ENCODE measurements around the gene SCGB1C1.
"Not testable (repeated sequence)": the region's sequence is repeated elsewhere in the genome, so short reads cannot be mapped to it uniquely, and the experiment has no call there.

SCGB1C1 gene

DNA sequence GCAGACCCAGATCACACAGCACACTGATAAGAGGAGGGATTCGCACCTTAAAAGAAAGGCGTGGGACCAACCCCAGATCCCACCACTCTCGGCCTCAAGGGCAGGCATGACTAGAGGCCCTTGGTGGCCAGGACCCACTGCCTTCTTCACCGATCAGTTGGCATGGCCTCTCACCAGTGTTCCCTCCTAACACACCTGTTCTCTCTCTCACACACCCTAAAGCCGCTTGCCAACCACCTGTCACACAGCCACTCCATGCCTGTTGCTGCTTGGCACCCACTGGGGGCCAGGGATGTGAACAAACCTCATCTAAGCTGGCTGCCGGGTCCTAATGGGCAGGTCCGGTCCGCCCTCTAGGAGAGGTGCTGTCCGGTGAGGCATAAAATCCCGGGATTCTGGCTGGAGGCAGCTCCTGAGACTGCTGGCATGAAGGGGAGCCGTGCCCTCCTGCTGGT lies at the start of gene SCGB1C1:
TSS of gene SCGB1C1 (plus strand) at position 405 of the 455 bp plus-strand sequence. CDS start at position 427, 22 bp downstream.
- DNase-seq, result not testable (repeated sequence)

GRCh38 chr11:180242-180641 lies 12.6 kb upstream of the SCGB1C1 start:
- not testable (repeated sequence) for DNase-seq

DNA sequence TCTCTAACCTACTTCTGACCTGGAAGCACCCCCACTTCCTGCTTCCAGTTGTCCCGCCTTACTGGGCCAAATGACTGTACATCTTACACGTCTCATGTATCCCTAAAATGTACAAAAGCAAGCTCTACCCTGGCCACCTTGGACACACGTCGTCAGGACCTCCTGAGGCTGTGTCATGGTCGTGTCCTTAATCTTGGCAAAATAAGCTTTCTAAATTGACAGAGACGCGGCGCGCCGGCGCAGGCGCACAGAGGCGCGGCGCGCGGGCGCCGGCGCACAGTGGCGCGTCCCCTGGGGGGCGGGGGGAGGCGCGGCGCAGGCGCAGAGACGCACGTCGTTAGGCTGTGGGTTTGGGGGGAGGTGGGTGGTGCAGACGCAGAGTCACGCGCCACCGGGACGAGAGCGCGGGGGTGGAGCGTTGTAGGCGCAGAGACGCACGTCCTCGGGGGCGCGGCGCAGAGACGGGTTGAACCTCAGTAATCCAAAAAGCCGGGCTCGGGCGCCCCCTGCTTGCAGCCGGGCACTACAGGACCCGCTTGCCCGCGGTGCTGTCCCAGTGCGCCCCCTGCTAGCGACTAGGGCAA lies 3.6 kb upstream of the SCGB1C1 start:
- peak; percentile 5 for DNase-seq

DNA sequence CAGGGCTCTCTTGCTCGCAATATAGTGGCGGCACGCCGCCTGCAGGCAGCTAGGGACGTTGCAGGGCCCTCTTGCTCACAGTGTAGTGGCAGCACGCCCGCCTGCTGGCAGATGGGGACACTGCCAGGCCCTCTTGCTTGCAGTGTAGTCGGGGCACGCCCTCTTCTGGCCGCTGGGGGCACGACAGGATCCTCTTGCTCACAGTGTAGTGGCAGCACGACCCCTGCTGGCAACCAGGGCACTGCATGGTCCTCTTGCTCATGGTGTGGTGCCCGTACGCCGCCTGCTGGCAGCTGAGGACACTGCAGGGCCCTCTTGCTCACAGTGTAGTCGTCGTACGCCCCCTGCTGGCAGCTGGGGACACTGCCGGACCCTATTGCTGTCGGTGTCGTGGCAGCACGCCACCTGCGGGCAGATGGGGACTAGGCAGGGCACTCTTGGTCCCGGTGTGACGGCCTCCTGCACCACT lies 3.0 kb upstream of the SCGB1C1 start:
- peak; percentile 55 for DNase-seq

GRCh38 chr11:190546-190945 lies 2.3 kb upstream of the SCGB1C1 start:
- peak; percentile 5 for DNase-seq

GRCh38 chr11:191490-192478 lies 1.1 kb upstream of the SCGB1C1 start:
- DNase-seq, result peak; percentile 58

DNA sequence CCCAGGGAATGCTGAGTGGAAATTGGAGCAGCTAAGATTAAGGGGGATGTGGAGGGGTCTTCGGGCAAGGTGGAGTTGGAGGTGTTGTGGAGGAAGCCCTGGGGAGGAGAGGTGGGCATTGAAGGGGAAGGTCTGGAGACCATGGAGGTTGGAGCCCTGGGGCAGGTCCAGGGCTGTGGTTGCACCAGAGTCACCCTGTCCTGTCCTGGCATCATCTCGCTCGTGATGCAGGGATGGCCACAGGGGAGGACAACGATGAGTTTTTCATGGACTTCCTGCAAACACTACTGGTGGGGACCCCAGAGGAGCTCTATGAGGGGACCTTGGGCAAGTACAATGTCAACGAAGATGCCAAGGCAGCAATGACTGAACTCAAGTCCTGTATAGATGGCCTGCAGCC lies 603 bp downstream of the SCGB1C1 start:
- peak; percentile 7 for DNase-seq

DNA sequence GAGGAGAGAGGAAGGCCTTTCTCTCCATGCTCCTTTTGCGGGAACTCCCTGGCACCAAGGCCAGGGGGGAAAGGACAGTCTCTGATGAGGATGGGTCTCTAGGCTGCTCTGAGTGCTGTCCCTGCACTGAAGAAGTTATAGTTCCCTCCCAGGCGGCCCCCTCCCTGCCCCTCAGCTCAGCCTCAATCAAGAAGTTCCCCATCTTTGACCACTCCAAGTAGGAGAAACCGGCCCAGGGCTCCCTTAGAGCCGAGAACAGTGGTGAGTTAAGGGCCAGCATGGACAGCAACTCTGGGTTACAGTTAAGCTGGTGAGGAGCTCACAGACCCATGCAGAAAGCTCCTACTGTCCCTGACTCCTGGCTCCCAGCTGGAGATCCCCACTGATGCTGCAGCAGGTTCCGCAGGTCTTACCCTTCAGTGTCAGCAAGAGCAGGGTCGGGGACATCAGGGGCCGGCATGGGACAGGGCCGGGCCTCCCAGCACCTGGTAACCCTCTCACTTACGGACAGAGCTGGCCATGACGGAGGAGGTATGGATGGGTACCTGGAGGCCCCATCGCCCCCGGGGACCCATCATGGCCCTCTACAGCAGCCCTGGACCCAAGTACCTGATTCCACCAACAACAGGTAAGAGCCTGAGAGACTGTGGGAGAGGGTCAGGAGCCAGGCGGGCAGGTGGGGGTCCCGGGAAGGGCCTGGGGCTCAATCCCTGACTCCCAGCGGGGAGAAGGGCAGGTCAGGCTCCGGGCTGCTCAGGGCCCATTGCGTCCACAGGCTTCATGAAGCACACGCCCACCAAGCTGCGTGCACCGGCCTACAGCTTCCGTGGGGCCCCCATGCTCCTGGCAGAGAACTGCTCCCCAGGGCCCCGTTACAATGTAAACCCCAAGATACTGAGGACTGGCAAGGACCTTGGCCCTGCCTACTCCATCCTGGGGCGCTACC lies 4.2 kb downstream of the SCGB1C1 start:
- peak; percentile 4 for DNase-seq

- peak; percentile 8 for DNase-seq
Measured at GRCh38 chr11:197741-198235, 4.9 kb downstream of the SCGB1C1 start.

- DNase-seq, result peak; percentile 9
Measured at GRCh38 chr11:198236-198806, 5.4 kb downstream of the SCGB1C1 start.

GRCh38 chr11:199004-199581 lies 6.2 kb downstream of the SCGB1C1 start:
- DNase-seq, result peak; percentile 8

DNA sequence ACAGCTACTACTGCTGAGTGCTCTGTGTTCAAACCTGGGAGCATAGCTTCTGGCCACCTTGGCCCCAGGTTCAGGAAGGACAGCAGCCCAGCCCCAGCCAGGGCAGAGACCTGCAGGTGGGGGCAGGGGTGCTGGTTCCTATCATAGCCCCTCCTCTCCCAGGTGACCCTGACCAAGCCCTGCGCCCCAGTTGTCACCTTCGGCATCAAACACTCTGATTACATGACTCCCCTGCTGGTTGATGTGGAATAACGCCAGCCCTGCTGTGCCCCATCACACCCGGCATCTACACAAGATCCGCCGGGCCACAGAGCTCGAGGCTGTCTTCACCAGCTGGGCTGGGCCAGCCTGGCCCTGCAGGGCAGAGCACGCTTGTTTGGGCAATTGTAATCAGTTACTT lies 6.9 kb downstream of the SCGB1C1 start:
- peak; percentile 7 for DNase-seq

GRCh38 chr11:200224-201003 lies 7.5 kb downstream of the SCGB1C1 start:
- DNase-seq, result peak; percentile 3

DNA sequence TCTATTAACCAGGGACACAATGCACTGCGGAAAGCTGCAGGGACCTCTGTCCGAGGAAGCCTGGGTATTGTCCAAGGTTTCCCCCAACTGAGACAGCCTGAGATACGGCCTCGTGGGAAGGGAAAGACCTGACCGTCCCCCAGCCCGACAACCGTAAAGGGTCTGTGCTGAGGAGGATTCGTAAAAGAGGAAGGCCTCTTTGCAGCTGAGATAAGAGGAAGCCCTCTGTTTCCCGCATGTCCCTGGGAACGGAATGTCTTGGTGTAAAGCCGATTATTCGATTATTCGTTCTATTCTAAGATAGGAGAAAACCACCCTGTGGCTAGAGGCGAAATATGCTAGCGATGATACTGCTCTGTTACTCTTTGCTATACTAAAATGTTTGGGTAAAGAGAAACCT lies 9.1 kb downstream of the SCGB1C1 start:
- peak; percentile 5 for DNase-seq

DNA sequence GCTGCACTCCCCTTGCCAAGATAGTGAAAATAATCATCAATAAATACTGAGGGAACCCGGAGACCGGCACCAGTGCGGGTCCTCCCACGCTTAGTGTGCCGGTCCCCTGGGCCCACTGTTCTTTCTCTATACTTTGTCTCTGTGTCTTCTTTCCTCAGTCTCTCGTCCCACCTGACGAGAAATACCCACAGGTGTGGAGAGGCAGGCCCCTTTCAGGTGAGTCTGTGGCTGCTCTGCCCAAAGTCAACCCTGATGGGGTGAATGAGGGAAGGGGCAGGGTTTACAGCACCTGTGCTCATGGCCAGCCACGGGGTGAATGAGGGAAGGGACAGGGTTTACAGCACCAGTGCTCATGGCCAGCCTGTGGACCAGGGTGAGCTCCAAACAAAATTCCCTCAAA lies 9.6 kb downstream of the SCGB1C1 start:
- DNase-seq, result no peak

- DNase-seq, result no peak
Measured at GRCh38 chr11:203056-203944, 10.4 kb downstream of the SCGB1C1 start.

DNA sequence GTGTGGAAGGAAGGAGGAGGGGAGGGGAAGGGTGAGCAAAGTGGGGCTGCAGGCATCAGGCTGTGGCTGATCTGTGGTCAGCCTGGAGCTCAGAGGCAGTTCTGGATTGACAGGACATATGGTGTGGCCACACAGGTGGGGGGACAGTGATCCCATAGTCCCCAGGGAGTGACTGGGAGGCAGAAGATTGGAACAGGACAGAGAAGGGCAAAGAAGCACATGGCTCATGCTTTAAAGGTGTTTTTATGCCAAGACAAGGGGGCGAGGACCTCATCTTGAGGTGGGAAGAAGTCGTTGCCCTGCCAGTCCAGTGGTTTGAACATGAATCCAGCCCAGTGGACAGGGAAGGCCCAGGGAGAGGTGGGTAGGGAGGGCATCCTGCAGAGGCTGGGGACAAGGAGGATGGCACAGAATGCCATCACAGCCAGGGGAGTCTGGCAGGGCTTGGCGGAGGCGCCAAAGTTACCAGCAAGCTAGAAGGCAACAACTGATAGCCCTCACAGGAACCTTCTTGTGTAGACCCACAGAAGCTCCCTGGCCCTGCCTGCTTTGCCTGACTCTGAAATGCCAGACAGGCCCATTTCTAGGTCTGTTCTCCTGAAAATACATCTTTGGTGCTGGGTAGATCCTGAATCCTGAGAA lies 11.2 kb downstream of the SCGB1C1 start:
- no peak for DNase-seq

GRCh38 chr11:204587-205109 lies 11.8 kb downstream of the SCGB1C1 start:
- DNase-seq, result no peak
